Prostate gland (tissue), 2 donors: ENCODE results near the gene CCDC92. TPM values are rescaled to one million over a fixed set of nuclear protein-coding genes. Genes with fewer than 3 reads are reported as not detected.

Experiments
- DNase-seq: peaks from one replicate; pipeline ENCODE4 v3.0.0-alpha.2; 2019; ENCODE audit warnings: low spot score
- H3K27ac ChIP-seq, 2 donors: fragments of 200-600 bp; sonication (generic); 2 replicates each; pipeline ENCODE4 v1.5.1; 2017 to 2019
- H3K27me3 ChIP-seq: fragments of 200-600 bp; sonication (generic); replicated peaks from 2 replicates; pipeline ENCODE4 v1.5.1; 2019; ENCODE audit not compliant: insufficient read depth
- H3K36me3 ChIP-seq, 2 donors: fragments of 200-600 bp; sonication (generic); 1 replicate in 1 of 2; 2 replicates in 1 of 2; pipeline versions ENCODE4 v1.5.1 to v1.8.1; 2017 to 2019
- H3K4me1 ChIP-seq: fragments of 200-600 bp; sonication (generic); replicated peaks from 2 replicates; pipeline ENCODE4 v1.5.1; 2019
- H3K4me3 ChIP-seq, 2 donors: fragments of 200-600 bp; sonication (generic); 2 replicates each; pipeline ENCODE4 v1.5.1; 2017 to 2019
- H3K9me3 ChIP-seq: fragments of 200-600 bp; sonication (generic); 2 replicates; pipeline ENCODE4 v1.5.1; 2017
- CTCF ChIP-seq, 4 experiments: fragments of 200-600 bp in 2 of 4; fragments of 450-650 bp in 2 of 4; sonication (generic) in 2 of 4; IDR thresholded peaks; 1 replicate in 3 of 4; 2 replicates in 1 of 4; pipeline ENCODE4 v1.5.1; 2016 to 2019; ENCODE audit warnings: antibody characterized with exemption in 4 of 4, mild to moderate bottlenecking in 2 of 4, moderate library complexity in 2 of 4
- POLR2A ChIP-seq: fragments of 450-650 bp; IDR thresholded peaks from one replicate; pipeline ENCODE4 v1.6.1; 2016; ENCODE audit warnings: antibody characterized with exemption, mild to moderate bottlenecking
- POLR2AphosphoS5 ChIP-seq: sonication (generic); formaldehyde crosslinking; IDR thresholded peaks from one replicate; pipeline ENCODE4 v1.6.1; 2017; ENCODE audit warnings: antibody characterized with exemption
- WGBS: methylation state at CpG from one replicate; pipeline ENCODE4 v1.1.5; 2018; 5-methylcytosine and 5-hydroxymethylcytosine counted together
- intact Hi-C: fragments of 100-400 bp; cut with DNase I; formaldehyde crosslinking; loops from one replicate; pipeline ENCODE4 v1.14.2; 2022
- total RNA-seq, 2 donors: library from RNA; depleted of rRNA; stranded (reverse); fragments of >200 nt; gene quantifications; one replicate each; pipeline ENCODE4 v1.1.0, GENCODE V29; 2016

The CCDC92 gene
- total RNA-seq, 2 donors from 2014 or later: 22.4 to 42.9 TPM

GRCh38 chr12:123923038-123923437 is 49.6 kb downstream of the CCDC92 start:
- intact Hi-C loops: no loop called here
- 94% methylated on average over 2 of the region's 2 CpGs for WGBS
- no peak for DNase-seq

GRCh38 chr12:123919980-123920360 is 52.7 kb downstream of the CCDC92 start:
- H3K36me3 ChIP-seq: no peaks in the 10 kb centered on the region
- no peak overlapping the region for H3K27ac ChIP-seq
- intact Hi-C loops: no loop called here
- no peaks in the 10 kb centered on the region for H3K27me3 ChIP-seq
- no peak for DNase-seq
- no peaks in the 10 kb centered on the region for H3K9me3 ChIP-seq
- TF ChIP-seq CTCF (IDR thresholded peaks at IDR 0.05): no peak
- no peak for TF ChIP-seq POLR2AphosphoS5
- TF ChIP-seq POLR2A: no peak
- no peaks in the 10 kb centered on the region for H3K4me1 ChIP-seq
- no peak overlapping the region for H3K4me3 ChIP-seq
- 76% methylated on average over 3 of the region's 3 CpGs for WGBS

More at GRCh38 chr12:123923038-123923437, 49.6 kb downstream of the CCDC92 start:
- no peaks in the 10 kb centered on the region for H3K27me3 ChIP-seq
- H3K27ac ChIP-seq: no peak overlapping the region
- no peaks in the 10 kb centered on the region for H3K4me1 ChIP-seq
- no peaks in the 10 kb centered on the region for H3K36me3 ChIP-seq
- no peak for TF ChIP-seq POLR2A
- TF ChIP-seq CTCF (IDR thresholded peaks at IDR 0.05): no peak
- TF ChIP-seq POLR2AphosphoS5: no peak
- no peak overlapping the region for H3K4me3 ChIP-seq
- no peaks in the 10 kb centered on the region for H3K9me3 ChIP-seq

GRCh38 chr12:123917337-123917850 is 55.2 kb downstream of the CCDC92 start:
- Histone ChIP-seq H3K27ac (no peak overlapping the region), H3K27me3 (no peaks in the 10 kb centered on the region), H3K4me1 (no peaks in the 10 kb centered on the region), H3K4me3 (no peak overlapping the region), H3K9me3 (no peaks in the 10 kb centered on the region), H3K36me3 (no peaks in the 10 kb centered on the region)
- no peak for DNase-seq
- WGBS: 94% methylated on average over 19 of the region's 19 CpGs
- intact Hi-C loops: no loop called here
- no peak for TF ChIP-seq POLR2A

- no peak overlapping the region for H3K27ac ChIP-seq
- no peak for DNase-seq
- 83% methylated on average over 5 of the region's 5 CpGs for WGBS
- TF ChIP-seq CTCF (IDR thresholded peaks at IDR 0.05) (no peak), POLR2AphosphoS5 (no peak)
- intact Hi-C loops: no loop called here
- no peaks in the 10 kb centered on the region for H3K27me3 ChIP-seq
- no peaks in the 10 kb centered on the region for H3K36me3 ChIP-seq
- H3K9me3 ChIP-seq: no peaks in the 10 kb centered on the region
- H3K4me3 ChIP-seq: no peak overlapping the region
- H3K4me1 ChIP-seq: no peaks in the 10 kb centered on the region
These were observed 55.9 kb downstream of the CCDC92 start for GRCh38 chr12:123916729-123917128.

GRCh38 chr12:123914726-123915333 is 57.8 kb downstream of the CCDC92 start:
- DNase-seq: no peak
- H3K27me3 ChIP-seq: no peaks in the 10 kb centered on the region
- intact Hi-C loops: no loop called here

More at GRCh38 chr12:123914726-123915333, 57.8 kb downstream of the CCDC92 start:
- 57% methylated on average over 20 of the region's 20 CpGs for WGBS
- H3K4me3 ChIP-seq: no peak overlapping the region
- H3K9me3 ChIP-seq: no peaks in the 10 kb centered on the region
- no peaks in the 10 kb centered on the region for H3K4me1 ChIP-seq
- no peaks in the 10 kb centered on the region for H3K36me3 ChIP-seq
- TF ChIP-seq POLR2AphosphoS5 (no peak), POLR2A (no peak), CTCF (IDR thresholded peaks at IDR 0.05) (no peak)
- no peak overlapping the region for H3K27ac ChIP-seq
